Dedifferentiated amniotic fluid mesenchymal stem cell (primary cell): ENCODE results near the gene HTT.
"Not testable (repeated sequence)": the region's sequence is repeated elsewhere in the genome, so short reads cannot be mapped to it uniquely, and the experiment has no call there.

ENCODE experiments used
- DNase-seq: peaks from one replicate; pipeline ENCODE4 v3.0.0-alpha.2; 2016; ENCODE audit errors: extremely low spot score

The HTT gene

DNA sequence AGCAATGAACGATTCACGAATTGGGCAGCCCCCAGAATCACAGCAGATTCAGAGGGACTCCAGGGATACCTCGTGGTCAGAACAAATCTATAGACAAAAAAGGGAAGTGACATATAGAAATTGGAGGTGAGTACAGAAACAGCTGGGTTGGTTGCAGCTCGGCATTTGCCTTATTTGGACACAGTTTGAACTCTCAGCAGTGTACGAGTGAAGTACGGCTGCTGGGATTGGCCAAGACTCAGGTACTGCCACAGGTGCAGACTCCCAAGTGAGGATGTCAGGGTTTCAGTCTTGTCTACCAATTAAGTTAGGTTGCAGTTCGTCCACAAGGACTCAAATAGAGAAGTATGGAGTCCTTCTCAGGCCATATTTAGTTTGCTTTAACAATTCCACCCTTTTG lies 28.3 kb upstream of the HTT start:
- no peak for DNase-seq

DNA sequence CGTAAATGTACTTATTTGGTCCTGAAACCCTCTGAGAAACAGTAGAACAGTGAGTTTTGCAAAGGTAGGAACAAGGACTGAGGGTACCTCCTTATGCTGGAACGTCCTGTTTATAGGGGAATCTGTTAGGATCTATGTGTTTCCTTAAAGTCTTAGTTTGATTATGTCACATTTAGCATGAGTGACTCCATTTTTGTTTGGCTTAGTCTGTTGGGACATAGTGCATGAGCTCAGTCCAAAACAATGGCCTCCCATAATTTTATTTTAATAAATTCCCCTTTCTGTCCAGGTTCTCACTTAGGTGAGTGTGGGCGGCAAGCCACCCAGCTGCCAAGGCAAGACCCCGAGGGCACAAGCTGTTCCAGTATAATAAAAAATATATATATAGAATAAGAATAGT lies 27.9 kb upstream of the HTT start:
- DNase-seq = no peak

DNA sequence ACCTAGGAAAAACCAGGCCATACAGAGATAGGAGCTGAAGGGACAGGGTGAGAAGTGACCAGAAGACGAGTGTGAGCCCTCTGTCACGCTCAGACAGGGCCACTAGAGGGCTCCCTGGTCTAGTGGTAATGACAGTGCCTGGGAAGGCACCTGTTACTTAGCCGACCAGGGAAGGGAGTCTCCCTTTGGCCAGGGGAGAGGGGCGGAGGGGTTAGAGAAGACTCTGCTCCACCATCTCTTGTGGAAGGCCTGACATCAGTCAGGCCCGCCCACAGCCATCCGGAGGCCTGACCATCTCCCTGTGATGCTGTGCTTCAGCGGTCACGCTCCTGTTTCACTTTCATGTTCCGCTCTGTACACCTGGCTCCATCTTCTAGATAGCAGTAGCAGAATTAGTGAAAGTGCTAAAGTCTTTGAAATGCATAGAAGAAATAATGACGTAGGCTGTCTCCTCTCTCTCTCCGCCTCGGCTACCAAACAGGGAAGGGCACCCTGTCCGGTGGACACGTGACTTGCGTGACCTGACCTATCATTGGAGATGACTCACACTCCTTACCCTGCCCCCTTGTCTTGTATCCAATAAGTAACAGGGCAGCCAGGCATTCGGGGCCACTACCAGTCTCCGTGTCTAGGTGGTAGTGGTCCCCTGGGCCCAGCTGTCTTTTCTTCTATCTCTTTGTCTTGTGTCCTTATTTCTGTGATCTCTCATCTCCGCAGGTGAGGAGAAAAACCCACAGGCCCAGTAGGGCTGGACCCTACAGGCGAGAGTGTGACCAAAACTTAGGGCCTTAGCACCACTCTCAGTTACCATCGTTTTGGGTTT lies 26.8 kb upstream of the HTT start:
- peak; percentile 31 for DNase-seq

DNA sequence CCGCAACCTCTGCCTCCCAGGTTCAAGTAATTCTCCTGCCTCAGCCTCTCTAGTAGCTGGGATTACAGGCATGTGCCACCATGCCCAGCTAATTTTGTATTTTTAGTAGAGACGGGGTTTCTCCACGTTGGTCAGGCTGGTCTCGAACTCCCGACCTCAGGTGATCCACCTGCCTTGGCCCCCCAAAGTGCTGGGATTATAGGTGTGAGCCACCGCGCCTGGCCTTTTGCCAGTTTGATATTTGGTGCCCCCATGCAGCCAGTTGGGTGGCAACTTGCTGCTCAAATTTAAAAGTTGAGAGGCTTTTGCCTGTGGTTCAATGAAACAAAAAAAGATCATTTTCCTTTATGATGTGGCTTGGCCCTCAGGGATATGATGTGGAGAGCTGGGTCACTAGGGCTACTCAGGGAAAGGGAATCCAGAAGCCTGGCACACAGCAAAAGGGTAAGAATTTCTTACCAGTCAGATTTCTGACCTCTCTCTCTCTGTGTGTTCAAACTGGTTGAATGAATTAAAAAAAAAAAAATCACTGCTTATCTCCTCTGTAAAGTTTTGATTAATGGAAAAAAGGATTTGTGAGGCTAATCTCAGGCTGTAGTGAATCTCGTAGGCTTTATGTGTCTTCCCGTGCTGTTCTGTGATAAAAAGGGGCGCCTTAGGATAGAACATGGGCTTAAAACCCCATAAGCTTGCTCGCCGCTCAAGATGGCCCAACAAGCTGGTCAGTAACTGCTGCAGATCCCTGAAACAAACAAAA lies 23.2 kb upstream of the HTT start:
- DNase-seq = not testable (repeated sequence)

DNA sequence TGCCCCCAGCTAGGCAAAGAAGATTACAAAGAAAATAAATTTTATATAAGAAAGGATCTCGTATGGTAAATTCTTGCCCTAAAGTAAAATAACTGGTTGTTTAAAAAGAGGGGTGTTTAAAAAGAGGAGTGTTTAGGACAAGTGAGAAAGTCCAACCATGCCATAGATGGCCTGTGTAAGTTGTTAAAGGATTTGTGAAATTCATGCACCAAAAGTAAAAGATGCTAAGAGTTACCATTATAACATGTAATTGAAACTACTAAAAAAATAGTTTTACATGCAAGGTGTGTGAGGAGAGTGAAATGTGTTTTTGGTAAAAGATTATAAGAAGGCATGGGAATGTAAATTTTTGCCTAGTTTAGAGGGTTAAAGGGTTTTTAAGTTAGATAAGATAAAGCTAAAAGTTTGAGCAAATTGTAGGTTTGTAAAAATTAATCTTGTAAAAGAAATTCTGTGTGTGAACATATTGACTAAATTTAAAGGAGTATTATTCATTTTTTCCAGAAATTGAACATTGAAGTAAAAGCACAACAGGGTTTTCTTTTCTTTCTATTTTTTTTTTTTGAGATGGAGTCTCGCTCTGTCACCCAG lies 20.2 kb upstream of the HTT start:
- no peak for DNase-seq

DNA sequence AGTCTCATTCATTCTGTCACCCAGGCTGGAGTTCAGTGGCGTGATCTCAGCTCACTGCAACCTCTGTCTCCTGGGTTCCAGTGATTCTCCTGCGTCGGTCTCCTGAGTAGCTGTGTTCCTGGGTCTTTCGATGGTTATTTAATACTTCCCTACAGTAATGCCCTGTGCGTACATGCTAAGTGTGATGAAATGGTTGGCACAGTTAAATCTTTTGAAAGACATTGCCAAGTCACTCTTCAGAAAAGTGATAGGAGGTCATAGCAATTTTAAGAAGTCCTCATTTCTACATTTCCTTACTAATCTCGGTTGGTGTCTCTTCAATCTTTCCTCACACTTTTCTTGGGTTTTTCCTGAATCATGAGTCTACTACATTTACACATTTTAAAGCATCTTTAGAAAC lies 14.5 kb upstream of the HTT start:
- DNase-seq = no peak

DNA sequence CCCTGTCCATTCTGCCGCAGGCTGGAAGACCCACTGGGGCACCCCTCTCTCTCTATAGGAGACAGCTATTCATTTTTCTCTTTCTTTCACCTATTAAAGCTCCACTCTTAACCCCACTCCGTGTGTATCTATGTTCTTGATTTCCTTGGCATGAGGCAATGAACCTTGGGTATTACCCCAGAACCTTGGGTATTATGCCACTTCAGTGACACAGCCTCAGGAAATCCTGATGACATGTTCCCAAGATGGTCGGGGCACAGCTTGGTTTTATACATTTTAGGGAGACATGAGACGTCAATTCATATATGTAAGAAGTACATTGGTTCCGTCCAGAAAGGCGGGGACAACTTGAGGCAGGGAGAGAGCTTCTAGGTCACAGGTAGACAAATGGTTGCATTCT lies 13.5 kb upstream of the HTT start:
- no peak for DNase-seq

DNA sequence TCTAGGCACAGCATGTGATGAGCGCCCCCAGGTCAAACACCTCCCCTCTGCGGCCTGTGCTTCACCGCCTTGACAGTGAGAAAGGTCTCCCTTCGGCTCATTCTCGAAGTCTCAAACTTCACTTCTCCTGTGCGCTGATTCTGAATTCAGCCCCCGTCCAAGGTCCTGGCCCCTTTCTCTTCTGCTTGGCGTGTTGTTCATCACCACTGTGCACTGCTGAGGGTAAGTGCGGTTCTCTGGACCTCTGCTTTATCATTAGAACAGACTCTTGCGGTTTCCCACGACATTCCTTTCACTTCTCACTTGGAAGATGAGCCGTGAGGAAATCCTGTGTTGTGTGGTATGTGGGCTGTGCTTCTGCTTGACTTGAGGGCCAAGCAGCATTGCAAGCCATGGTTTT lies 12.0 kb upstream of the HTT start:
- no peak for DNase-seq

DNA sequence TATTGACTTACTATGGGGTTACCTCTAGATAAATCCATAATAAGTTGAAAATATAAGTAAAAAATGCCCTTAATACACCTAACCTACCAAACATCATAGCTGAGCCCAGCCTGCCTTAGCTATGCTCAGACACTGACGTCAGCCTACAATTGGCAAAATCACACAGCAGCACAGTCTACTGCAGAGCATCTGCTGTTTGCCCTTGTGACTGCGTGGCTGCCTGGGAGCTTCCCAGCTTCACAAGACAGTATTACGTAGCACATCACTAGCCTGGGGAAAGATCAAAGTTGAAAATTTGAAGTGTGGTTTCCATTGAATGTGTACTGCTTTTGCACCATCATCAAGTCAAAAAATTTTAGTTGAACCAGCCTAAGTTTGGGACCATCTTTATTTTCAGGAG lies 8.9 kb upstream of the HTT start:
- no peak for DNase-seq

DNA sequence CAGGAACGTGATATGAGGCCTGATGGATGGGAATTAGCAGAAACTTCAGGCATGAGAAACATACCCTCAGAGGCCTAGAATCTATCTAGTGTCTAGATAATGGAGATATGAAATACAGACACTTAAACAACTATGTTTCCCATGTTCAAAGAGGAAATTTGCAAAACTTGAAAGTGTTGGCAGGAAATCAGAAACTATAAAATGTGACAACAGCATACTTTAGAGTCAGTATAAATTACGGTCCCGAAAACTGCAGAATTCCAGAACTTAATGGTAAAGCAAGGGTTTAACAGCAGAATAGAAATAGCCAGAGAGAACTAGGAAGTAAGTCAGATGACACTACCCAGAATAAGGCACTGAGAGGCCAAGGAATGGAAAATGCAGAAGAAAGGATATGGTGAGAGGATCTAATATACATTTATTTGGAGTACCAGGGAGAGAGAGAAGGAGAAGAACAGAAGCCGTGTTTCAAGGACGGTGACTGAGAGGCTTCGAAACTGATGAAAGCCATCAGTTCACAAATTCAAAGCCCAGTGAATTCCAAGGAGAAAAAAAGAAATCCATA lies 7.6 kb upstream of the HTT start:
- no peak for DNase-seq

DNA sequence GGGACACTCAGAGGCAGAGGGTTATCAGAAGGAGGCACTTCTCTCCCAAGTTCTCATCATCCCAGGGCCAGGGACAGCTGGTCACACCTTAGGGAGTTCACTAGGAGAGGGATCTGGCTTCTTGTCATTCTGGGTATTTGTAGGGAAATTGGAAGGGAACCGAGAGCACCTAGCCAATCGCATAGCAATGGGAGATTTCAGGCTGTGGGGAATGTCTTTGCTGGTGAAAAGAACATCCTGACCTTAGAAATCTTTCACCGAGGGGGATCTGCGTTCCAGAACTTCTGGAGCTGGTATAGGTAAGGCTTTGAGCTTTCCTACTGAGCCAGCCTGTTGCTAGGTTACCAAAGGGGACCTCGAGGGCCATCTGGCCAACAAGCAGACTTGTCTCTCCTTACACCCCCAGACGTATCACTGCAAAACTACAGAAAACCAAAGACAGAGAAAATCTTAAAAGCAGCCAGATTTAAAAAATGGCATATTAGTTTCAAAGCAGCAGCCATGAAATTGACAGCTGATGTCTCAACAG lies 6.9 kb upstream of the HTT start:
- no peak for DNase-seq

DNA sequence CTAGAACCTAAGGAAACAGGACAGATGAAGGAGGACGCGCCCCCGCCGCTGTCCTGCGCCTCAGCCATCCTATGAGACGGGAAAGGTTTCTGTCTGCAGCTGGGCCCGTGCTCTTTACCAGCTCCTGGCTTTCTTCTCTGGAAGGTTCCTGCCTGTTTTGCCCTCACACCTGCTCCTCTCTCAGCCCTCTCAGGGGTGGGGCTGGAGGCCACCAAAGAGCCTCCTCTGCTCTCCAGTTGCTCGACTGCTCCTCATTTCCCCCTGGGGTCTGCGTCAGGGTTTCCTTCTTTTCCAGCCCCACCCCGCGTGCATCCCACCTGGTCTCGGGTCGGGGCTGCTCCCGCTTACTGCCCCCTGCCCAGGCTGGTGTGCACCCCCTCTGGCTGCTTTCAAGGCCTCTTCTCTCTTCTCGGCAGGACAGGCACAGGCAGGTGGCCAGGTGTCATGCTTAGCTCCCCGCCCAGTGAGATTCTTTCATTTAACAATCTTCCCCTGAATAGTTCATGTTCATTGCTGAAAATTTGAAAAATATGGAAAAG lies 4.8 kb upstream of the HTT start:
- DNase-seq = no peak

DNA sequence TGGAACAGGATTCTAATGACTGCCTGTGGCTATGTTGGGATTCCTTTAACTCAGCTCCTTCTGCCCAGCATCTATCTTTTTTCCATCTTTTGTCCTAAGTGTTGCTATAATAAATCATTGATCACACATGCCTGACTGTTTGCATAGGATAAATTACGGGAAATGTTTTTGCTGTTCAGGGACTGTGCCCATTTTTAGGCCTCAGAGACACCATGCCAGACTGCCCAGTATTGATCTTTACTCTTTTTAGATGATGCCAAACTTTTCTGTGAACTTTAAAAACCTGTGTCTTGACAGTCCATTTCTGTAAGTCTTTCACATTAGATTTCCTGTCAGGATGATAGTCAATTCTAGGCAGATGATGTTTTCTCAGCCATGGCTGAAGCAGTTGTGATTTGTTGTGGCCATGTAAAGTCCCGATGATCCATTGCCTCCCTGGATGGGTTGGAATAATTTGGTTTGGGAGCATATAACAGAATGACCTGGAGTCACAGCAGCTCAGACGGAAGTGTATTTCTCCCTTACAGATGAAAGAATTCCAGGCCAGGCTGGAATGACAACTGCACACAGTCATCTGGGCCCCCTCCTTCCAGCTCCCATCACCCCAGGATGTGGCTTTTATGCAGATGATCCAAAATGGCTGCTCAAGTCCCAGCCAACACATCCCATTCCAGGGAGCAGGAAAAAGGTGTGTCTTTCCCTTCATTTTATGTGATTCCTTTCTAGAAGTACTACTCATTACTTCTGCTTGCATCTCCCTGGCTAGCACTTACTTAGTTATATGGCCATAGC lies 3.6 kb upstream of the HTT start:
- DNase-seq = no peak

DNA sequence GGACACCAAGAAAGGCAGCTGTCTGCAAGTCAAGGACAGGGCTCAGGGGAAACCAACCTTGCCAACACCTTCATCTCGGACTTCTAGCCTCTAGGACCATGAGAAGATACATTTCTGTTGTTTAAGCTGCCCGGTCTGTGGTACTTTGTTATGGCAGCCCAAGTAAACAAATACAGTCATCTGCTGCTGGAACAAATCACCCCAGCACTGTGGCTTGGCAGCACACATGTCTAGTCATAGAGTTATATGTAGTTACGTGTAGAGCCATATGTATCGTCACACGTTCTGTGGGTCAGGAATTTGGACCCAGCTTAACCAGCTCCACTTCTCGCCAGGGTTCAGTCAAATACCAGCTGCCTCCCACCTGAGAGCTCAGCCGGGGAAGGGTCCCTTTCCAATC lies 2.7 kb upstream of the HTT start:
- no peak for DNase-seq

DNA sequence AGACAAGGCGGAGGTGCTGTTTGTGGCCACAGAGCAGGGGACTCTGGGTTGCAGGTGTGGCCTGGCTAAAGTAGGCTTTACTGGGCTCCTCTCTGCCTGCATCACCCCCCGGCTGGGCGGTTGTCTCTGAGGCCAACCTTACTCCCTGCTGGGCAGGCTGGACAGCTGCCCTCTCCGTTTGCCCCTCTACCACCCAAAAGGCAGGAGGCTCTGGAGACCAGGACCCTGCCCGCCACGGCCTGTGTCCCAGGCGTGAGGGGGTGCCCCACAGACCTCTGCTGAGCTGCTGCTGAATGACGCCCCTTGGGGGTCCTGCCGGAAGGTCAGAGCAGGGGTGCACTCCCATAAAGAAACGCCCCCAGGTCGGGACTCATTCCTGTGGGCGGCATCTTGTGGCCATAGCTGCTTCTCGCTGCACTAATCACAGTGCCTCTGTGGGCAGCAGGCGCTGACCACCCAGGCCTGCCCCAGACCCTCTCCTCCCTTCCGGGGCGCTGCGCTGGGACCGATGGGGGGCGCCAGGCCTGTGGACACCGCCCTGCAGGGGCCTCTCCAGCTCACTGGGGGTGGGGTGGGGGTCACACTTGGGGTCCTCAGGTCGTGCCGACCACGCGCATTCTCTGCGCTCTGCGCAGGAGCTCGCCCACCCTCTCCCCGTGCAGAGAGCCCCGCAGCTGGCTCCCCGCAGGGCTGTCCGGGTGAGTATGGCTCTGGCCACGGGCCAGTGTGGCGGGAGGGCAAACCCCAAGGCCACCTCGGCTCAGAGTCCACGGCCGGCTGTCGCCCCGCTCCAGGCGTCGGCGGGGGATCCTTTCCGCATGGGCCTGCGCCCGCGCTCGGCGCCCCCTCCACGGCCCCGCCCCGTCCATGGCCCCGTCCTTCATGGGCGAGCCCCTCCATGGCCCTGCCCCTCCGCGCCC lies 1.1 kb upstream of the HTT start:
- DNase-seq = no peak

DNA sequence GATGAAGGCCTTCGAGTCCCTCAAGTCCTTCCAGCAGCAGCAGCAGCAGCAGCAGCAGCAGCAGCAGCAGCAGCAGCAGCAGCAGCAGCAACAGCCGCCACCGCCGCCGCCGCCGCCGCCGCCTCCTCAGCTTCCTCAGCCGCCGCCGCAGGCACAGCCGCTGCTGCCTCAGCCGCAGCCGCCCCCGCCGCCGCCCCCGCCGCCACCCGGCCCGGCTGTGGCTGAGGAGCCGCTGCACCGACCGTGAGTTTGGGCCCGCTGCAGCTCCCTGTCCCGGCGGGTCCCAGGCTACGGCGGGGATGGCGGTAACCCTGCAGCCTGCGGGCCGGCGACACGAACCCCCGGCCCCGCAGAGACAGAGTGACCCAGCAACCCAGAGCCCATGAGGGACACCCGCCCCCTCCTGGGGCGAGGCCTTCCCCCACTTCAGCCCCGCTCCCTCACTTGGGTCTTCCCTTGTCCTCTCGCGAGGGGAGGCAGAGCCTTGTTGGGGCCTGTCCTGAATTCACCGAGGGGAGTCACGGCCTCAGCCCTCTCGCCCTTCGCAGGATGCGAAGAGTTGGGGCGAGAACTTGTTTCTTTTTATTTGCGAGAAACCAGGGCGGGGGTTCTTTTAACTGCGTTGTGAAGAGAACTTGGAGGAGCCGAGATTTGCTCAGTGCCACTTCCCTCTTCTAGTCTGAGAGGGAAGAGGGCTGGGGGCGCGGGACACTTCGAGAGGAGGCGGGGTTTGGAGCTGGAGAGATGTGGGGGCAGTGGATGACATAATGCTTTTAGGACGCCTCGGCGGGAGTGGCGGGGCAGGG lies 568 bp downstream of the HTT start:
- DNase-seq = peak; percentile 70

DNA sequence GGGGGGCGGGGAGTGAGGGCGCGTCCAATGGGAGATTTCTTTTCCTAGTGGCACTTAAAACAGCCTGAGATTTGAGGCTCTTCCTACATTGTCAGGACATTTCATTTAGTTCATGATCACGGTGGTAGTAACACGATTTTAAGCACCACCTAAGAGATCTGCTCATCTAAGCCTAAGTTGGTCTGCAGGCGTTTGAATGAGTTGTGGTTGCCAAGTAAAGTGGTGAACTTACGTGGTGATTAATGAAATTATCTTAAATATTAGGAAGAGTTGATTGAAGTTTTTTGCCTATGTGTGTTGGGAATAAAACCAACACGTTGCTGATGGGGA lies 1.1 kb downstream of the HTT start:
- DNase-seq = no peak

DNA sequence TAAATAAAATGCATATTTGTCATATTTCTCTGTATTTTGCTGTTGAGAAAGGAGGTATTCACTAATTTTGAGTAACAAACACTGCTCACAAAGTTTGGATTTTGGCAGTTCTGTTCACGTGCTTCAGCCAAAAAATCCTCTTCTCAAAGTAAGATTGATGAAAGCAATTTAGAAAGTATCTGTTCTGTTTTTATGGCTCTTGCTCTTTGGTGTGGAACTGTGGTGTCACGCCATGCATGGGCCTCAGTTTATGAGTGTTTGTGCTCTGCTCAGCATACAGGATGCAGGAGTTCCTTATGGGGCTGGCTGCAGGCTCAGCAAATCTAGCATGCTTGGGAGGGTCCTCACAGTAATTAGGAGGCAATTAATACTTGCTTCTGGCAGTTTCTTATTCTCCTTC lies 3.3 kb downstream of the HTT start:
- no peak for DNase-seq

DNA sequence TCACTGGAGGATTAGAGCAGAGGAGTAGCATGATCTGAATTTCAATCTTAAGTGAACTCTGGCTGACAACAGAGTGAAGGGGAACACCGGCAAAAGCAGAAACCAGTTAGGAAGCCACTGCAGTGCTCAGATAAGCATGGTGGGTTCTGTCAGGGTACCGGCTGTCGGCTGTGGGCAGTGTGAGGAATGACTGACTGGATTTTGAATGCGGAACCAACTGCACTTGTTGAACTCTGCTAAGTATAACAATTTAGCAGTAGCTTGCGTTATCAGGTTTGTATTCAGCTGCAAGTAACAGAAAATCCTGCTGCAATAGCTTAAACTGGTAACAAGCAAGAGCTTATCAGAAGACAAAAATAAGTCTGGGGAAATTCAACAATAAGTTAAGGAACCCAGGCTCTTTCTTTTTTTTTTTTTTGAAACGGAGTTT lies 5.2 kb downstream of the HTT start:
- no peak for DNase-seq
